Measurements from ENCODE around the gene NUDT14. TPM values are rescaled to one million over a fixed set of nuclear protein-coding genes. Genes with fewer than 3 reads are reported as not detected.

Gene NUDT14
- polyA plus RNA-seq, 3 donors = 22.0 to 37.4 (median 23.9) TPM

- no peaks in the 10 kb centered on the region for H3K27me3 ChIP-seq (ENCODE audit: control insufficient read depth in 2 of 2, insufficient read depth in 2 of 2, low read length in 2 of 2)
- Mint-ChIP-seq H3K4me1 (no peaks in the 10 kb centered on the region), H3K9me3 (peaks cover 0 to 1% (median 0%) of the 10 kb centered on the region in 7 donors), H3K27me3 (ENCODE audit: low read depth in 3 of 3) (peaks cover 1 to 12% (median 4%) of the 10 kb centered on the region in 3 donors), H3K36me3 (no peaks in the 10 kb centered on the region), H3K27ac (no peak overlapping the region), H3K4me3 (no peak overlapping the region)
- TF ChIP-seq, protein P1, sequence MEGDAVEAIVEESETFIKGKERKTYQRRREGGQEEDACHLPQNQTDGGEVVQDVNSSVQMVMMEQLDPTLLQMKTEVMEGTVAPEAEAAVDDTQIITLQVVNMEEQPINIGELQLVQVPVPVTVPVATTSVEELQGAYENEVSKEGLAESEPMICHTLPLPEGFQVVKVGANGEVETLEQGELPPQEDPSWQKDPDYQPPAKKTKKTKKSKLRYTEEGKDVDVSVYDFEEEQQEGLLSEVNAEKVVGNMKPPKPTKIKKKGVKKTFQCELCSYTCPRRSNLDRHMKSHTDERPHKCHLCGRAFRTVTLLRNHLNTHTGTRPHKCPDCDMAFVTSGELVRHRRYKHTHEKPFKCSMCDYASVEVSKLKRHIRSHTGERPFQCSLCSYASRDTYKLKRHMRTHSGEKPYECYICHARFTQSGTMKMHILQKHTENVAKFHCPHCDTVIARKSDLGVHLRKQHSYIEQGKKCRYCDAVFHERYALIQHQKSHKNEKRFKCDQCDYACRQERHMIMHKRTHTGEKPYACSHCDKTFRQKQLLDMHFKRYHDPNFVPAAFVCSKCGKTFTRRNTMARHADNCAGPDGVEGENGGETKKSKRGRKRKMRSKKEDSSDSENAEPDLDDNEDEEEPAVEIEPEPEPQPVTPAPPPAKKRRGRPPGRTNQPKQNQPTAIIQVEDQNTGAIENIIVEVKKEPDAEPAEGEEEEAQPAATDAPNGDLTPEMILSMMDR (IDR thresholded peaks at IDR 0.05) = no peak
- H2AFZ ChIP-seq (ENCODE audit: insufficient read depth, low read depth, low read length, poor library complexity, severe bottlenecking) = no peak overlapping the region
- H3K79me2 ChIP-seq (ENCODE audit: insufficient read depth, low read length) = no peaks in the 10 kb centered on the region
- no peaks in the 10 kb centered on the region for H4K20me1 ChIP-seq (ENCODE audit: insufficient read depth, low read length)
- no peak overlapping the region for H3K4me3 ChIP-seq (replicated peaks in 1 of 3; ENCODE audit: low read depth in 2 of 3, low read length in 3 of 3)
- no peak overlapping the region for H3K4me2 ChIP-seq (replicated peaks; ENCODE audit: extremely low read depth, low read length, poor library complexity, severe bottlenecking)
- H3K9ac ChIP-seq (ENCODE audit: insufficient read depth, low read length, poor library complexity, severe bottlenecking) = no peak overlapping the region
- H3K9me3 ChIP-seq (replicated peaks in 1 of 2; ENCODE audit: control insufficient read depth in 1 of 2, insufficient read depth in 1 of 2, low read length in 2 of 2) = no peaks in the 10 kb centered on the region
- H3K27ac ChIP-seq (ENCODE audit: low read depth in 1 of 2, low read length in 2 of 2) = no peak overlapping the region
- no peaks in the 10 kb centered on the region for H3K4me1 ChIP-seq (ENCODE audit: control insufficient read depth in 1 of 2, insufficient read depth in 2 of 2, low read length in 2 of 2)
- H3K36me3 ChIP-seq (replicated peaks in 1 of 2; ENCODE audit: control insufficient read depth in 1 of 2, insufficient read depth in 2 of 2, low read length in 2 of 2) = no peaks in the 10 kb centered on the region
- no peak for DNase-seq
- intact Hi-C loops (cut with micrococcal nuclease) = no loop called here
- 66% methylated on average over 18 of the region's 18 CpGs for WGBS (ENCODE audit: insufficient coverage)
These were observed 27.8 kb downstream of the NUDT14 start for GRCh38 chr14:105153331-105153731.

GRCh38 chr14:105152794-105153241 is 28.3 kb downstream of the NUDT14 start:
- no peak overlapping the region for H3K4me3 Mint-ChIP-seq
- WGBS (ENCODE audit: insufficient coverage) = 70% methylated on average over 10 of the region's 14 CpGs
- H3K27me3 Mint-ChIP-seq (ENCODE audit: low read depth in 3 of 3) = peaks cover 1 to 10% (median 4%) of the 10 kb centered on the region in 3 donors
- Histone ChIP-seq H3K79me2 (ENCODE audit: insufficient read depth, low read length) (no peaks in the 10 kb centered on the region), H3K4me2 (replicated peaks; ENCODE audit: extremely low read depth, low read length, poor library complexity, severe bottlenecking) (no peak overlapping the region), H3K27ac (ENCODE audit: low read depth in 1 of 2, low read length in 2 of 2) (no peak overlapping the region), H2AFZ (ENCODE audit: insufficient read depth, low read depth, low read length, poor library complexity, severe bottlenecking) (no peak overlapping the region), H3K4me3 (replicated peaks in 1 of 3; ENCODE audit: low read depth in 2 of 3, low read length in 3 of 3) (no peak overlapping the region), H3K27me3 (ENCODE audit: control insufficient read depth in 2 of 2, insufficient read depth in 2 of 2, low read length in 2 of 2) (no peaks in the 10 kb centered on the region), H3K4me1 (ENCODE audit: control insufficient read depth in 1 of 2, insufficient read depth in 2 of 2, low read length in 2 of 2) (no peaks in the 10 kb centered on the region), H3K9ac (ENCODE audit: insufficient read depth, low read length, poor library complexity, severe bottlenecking) (no peak overlapping the region), H4K20me1 (ENCODE audit: insufficient read depth, low read length) (no peaks in the 10 kb centered on the region), H3K9me3 (replicated peaks in 1 of 2; ENCODE audit: control insufficient read depth in 1 of 2, insufficient read depth in 1 of 2, low read length in 2 of 2) (no peaks in the 10 kb centered on the region), H3K36me3 (replicated peaks in 1 of 2; ENCODE audit: control insufficient read depth in 1 of 2, insufficient read depth in 2 of 2, low read length in 2 of 2) (no peaks in the 10 kb centered on the region)
- intact Hi-C loops (cut with micrococcal nuclease) = no loop called here
- H3K36me3 Mint-ChIP-seq = no peaks in the 10 kb centered on the region
- DNase-seq = no peak
- H3K27ac Mint-ChIP-seq = no peak overlapping the region
- H3K4me1 Mint-ChIP-seq = no peaks in the 10 kb centered on the region
- TF ChIP-seq, protein P1 (IDR thresholded peaks at IDR 0.05) = no peak
- peaks cover 0 to 1% (median 0%) of the 10 kb centered on the region in 7 donors for H3K9me3 Mint-ChIP-seq
